22Rv1 (cell line): ENCODE results near the gene CCDC66.

Experiments used
- CTCF ChIP-seq: fragments of 450-650 bp; IDR thresholded peaks from 2 replicates; pipeline ENCODE4 v1.5.1; 2017; ENCODE audit warnings: mild to moderate bottlenecking
- ZFX ChIP-seq: fragments of 450-650 bp; IDR thresholded peaks from 2 replicates; pipeline ENCODE4 v1.6.1; 2017; ENCODE audit warnings: antibody characterized with exemption, borderline replicate concordance

GRCh38 chr3:56547486-56547885, 9.5 kb upstream of the CCDC66 start:
- TF ChIP-seq CTCF: no peak
- no peak for TF ChIP-seq ZFX
